ENCODE results near the gene PADI4. TPM values are rescaled to one million over a fixed set of nuclear protein-coding genes. Genes with fewer than 3 reads are reported as not detected.

PADI4 gene
- total RNA-seq, 1 donor from 2014 or later = 0.74 TPM

DNA sequence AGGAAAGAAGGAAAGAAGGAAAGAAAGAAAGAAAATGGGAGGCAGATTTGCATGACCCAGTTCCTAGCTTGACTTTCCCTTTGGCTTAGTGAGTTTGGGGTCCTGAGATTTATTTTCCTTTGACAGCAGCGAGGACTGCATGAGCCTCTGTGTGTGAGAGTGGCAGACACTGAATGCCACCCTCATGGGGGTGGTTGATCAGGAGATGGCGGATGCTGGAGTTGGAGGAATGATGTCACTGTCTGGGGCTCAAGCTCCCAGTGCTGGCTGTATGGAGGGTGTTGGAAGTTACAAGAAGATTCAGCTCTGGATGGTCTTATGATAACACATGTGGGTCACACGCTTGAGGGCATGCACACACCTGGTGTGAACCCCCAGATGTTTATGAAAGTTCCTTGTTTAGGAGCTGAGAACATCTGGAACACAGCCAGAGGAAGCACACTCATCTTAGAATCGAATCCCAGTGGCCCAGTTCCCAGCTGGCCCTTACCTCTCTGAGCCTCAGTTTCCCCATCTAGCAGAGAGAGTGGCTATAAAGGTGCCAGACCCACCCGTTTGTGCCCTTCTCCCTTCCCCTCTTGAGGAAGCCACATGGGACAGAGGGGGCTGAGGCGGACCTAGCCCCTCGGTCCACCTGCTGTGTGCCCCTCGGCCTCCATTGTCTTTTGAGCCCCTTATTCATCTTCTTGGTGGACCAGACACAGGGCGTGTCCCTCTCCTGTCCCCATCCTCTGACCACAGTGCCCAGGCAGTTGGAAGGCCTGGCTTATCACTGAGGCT is 5.7 kb downstream of the PADI4 start:
- no peaks in the 10 kb centered on the region for H3K27me3 ChIP-seq
- TF ChIP-seq, protein P1, sequence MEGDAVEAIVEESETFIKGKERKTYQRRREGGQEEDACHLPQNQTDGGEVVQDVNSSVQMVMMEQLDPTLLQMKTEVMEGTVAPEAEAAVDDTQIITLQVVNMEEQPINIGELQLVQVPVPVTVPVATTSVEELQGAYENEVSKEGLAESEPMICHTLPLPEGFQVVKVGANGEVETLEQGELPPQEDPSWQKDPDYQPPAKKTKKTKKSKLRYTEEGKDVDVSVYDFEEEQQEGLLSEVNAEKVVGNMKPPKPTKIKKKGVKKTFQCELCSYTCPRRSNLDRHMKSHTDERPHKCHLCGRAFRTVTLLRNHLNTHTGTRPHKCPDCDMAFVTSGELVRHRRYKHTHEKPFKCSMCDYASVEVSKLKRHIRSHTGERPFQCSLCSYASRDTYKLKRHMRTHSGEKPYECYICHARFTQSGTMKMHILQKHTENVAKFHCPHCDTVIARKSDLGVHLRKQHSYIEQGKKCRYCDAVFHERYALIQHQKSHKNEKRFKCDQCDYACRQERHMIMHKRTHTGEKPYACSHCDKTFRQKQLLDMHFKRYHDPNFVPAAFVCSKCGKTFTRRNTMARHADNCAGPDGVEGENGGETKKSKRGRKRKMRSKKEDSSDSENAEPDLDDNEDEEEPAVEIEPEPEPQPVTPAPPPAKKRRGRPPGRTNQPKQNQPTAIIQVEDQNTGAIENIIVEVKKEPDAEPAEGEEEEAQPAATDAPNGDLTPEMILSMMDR (IDR thresholded peaks at IDR 0.05) = no peak
- TF ChIP-seq POLR2A (IDR thresholded peaks at IDR 0.05) (no peak), POLR2AphosphoS5 (IDR thresholded peaks at IDR 0.05; ENCODE audit: insufficient read depth in 1 of 2, low read depth in 1 of 2) (no peak)
- no peak for DNase-seq (ENCODE audit: extremely low spot score in 2 of 2)

DNA sequence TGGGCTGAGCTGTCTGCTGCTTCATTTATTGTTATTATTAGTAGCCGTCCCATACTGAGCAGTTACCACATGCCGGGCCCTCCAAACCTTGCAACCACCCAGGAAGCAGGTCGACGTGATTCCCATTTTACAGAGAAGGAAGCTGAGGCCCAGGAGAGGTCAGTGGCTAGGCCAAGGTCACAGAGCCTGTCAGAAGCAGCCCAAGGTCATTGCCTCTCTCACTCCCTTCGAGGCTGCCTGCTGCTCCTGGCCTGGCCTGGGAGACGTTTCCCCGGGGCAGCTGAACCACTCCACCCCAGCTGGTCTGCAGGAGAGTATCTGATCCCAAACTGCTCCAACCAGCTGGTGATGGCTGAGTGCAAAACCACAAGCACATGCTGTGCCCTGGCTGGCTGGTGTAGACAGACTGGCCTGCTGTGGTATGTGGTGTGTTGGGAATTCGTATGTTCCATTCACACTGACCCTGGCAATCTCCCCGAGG is 6.5 kb downstream of the PADI4 start:
- TF ChIP-seq POLR2A (IDR thresholded peaks at IDR 0.05) (no peak), POLR2AphosphoS5 (IDR thresholded peaks at IDR 0.05; ENCODE audit: insufficient read depth in 1 of 2, low read depth in 1 of 2) (no peak)
- TF ChIP-seq, protein P1 (IDR thresholded peaks at IDR 0.05) = no peak
- Histone ChIP-seq H3K4me3 (no peak overlapping the region), H3K4me1 (no peaks in the 10 kb centered on the region), H3K36me3 (no peaks in the 10 kb centered on the region), H3K9me3 (no peaks in the 10 kb centered on the region), H3K27me3 (no peaks in the 10 kb centered on the region), H3K27ac (no peak overlapping the region)
- intact Hi-C loops (cut with DNase I) = no loop called here
- no peak for DNase-seq (ENCODE audit: extremely low spot score in 2 of 2)

More for the DNA sequence above, 5.7 kb downstream of the PADI4 start:
- Histone ChIP-seq H3K4me1 (no peaks in the 10 kb centered on the region), H3K9me3 (no peaks in the 10 kb centered on the region), H3K27ac (no peak overlapping the region), H3K36me3 (no peaks in the 10 kb centered on the region), H3K4me3 (no peak overlapping the region)
- intact Hi-C loops (cut with DNase I) = no loop called here

GRCh38 chr1:17315542-17316130 is 7.6 kb downstream of the PADI4 start:
- Histone ChIP-seq H3K27me3 (no peaks in the 10 kb centered on the region), H3K27ac (no peak overlapping the region), H3K36me3 (no peaks in the 10 kb centered on the region), H3K9me3 (no peaks in the 10 kb centered on the region), H3K4me1 (no peaks in the 10 kb centered on the region), H3K4me3 (no peak overlapping the region)
- no peak for DNase-seq (ENCODE audit: extremely low spot score in 2 of 2)
- TF ChIP-seq POLR2AphosphoS5 (IDR thresholded peaks at IDR 0.05; ENCODE audit: insufficient read depth in 1 of 2, low read depth in 1 of 2) (no peak), POLR2A (IDR thresholded peaks at IDR 0.05) (no peak)
- TF ChIP-seq, protein P1 (IDR thresholded peaks at IDR 0.05) = no peak
- intact Hi-C loops (cut with DNase I) = no loop called here

GRCh38 chr1:17316704-17317103 is 8.7 kb downstream of the PADI4 start:
- TF ChIP-seq POLR2A (IDR thresholded peaks at IDR 0.05) (no peak), POLR2AphosphoS5 (IDR thresholded peaks at IDR 0.05; ENCODE audit: insufficient read depth in 1 of 2, low read depth in 1 of 2) (no peak)
- TF ChIP-seq, protein P1 (IDR thresholded peaks at IDR 0.05) = no peak
- DNase-seq (ENCODE audit: extremely low spot score in 2 of 2) = no peak

GRCh38 chr1:17318262-17318661 is 10.3 kb downstream of the PADI4 start:
- H3K27ac ChIP-seq = no peak overlapping the region
- intact Hi-C loops (cut with DNase I) = no loop called here
- no peaks in the 10 kb centered on the region for H3K27me3 ChIP-seq
- no peak overlapping the region for H3K4me3 ChIP-seq
- TF ChIP-seq POLR2AphosphoS5 (IDR thresholded peaks at IDR 0.05; ENCODE audit: insufficient read depth in 1 of 2, low read depth in 1 of 2) (no peak), POLR2A (IDR thresholded peaks at IDR 0.05) (no peak)
- TF ChIP-seq, protein P1 (IDR thresholded peaks at IDR 0.05) = no peak
- DNase-seq (ENCODE audit: extremely low spot score in 2 of 2) = no peak
- H3K9me3 ChIP-seq = no peaks in the 10 kb centered on the region
- no peaks in the 10 kb centered on the region for H3K4me1 ChIP-seq
- H3K36me3 ChIP-seq = no peaks in the 10 kb centered on the region

More at GRCh38 chr1:17316704-17317103, 8.7 kb downstream of the PADI4 start:
- Histone ChIP-seq H3K9me3 (no peaks in the 10 kb centered on the region), H3K27ac (no peak overlapping the region), H3K4me1 (no peaks in the 10 kb centered on the region), H3K27me3 (no peaks in the 10 kb centered on the region), H3K36me3 (no peaks in the 10 kb centered on the region), H3K4me3 (no peak overlapping the region)
- intact Hi-C loops (cut with DNase I) = no loop called here
